Lower lobe of right lung (tissue), 2 donors: Measurements from ENCODE around the gene CA11. TPM values are rescaled to one million over a fixed set of nuclear protein-coding genes. Genes with fewer than 3 reads are reported as not detected.

Experiments used
- ATAC-seq, 2 donors: fragments of 200-7000 bp; cut with Tn5 transposase; one replicate each; pipeline ENCODE4 v1.9.1; 2020 to 2022; ENCODE audit warnings: mild to moderate bottlenecking in 2 of 2, moderate library complexity in 2 of 2
- DNase-seq: peaks from one replicate; pipeline ENCODE4 v3.0.0-alpha.2; 2020
- H3K27ac ChIP-seq: fragments of 200-600 bp; one replicate; pipeline ENCODE4 v1.8.0; 2022
- H3K27me3 ChIP-seq: fragments of 200-600 bp; one replicate; pipeline ENCODE4 v1.8.0; 2022; ENCODE audit warnings: low read depth
- H3K36me3 ChIP-seq: fragments of 200-600 bp; one replicate; pipeline ENCODE4 v1.8.0; 2022; ENCODE audit warnings: mild to moderate bottlenecking
- H3K4me1 ChIP-seq: fragments of 200-600 bp; one replicate; pipeline ENCODE4 v1.8.0; 2022
- H3K4me3 ChIP-seq: fragments of 200-600 bp; one replicate; pipeline ENCODE4 v1.8.0; 2022; ENCODE audit warnings: mild to moderate bottlenecking
- H3K9me3 ChIP-seq: fragments of 200-600 bp; one replicate; pipeline ENCODE4 v1.8.0; 2022
- intact Hi-C: fragments of 100-400 bp; cut with DNase I; formaldehyde crosslinking; loops from one replicate; pipeline ENCODE4 v1.11.0; 2022
- total RNA-seq: library from RNA; stranded (reverse); fragmentation: NEBNext Ultra II Directional; extraction: Animal tissue kit (Norgen Biotek cat#: 25700); gene quantifications from one replicate; pipeline ENCODE4 v1.2.1, GENCODE V29; 2021
- TF ChIP-seq, protein P1 (sequence below): fragments of 200-600 bp; IDR thresholded peaks from one replicate; pipeline ENCODE4 v1.8.0; 2022; ENCODE audit warnings: antibody characterized with exemption, mild to moderate bottlenecking
- donor health status: DM: no; HTN: yes; CAD: no; lungs with severe emphysema.

Gene CA11
- total RNA-seq, 1 donor from 2014 or later, result 7.8 TPM

DNA sequence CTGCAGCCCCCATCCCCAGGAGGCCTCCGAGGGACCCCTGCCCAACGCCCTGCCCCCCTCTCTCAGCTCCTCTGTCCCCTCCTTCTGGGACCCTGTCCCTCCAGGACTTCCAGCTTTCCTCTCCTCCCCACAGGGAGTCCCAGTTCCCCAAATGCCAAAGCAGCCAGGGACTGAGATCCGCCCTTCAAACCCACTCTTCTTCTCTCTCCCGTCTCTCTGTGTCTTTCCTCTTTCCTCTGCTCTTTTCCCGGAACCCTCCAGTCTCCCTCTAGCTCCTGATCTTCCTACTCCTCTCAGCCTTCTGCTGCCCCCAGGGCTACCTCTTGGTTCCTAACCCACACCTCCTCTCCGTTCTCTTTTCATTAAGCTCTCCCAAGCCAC, 377 bp downstream of the CA11 start:
- ATAC-seq, result peak; percentile 5 to 13
- H3K27ac ChIP-seq, result peak overlapping the region; percentile 83
- peaks cover 19% of the 10 kb centered on the region for H3K4me1 ChIP-seq
- no peaks in the 10 kb centered on the region for H3K36me3 ChIP-seq
- H3K4me3 ChIP-seq, result peak overlapping the region; percentile 63
- intact Hi-C loops, result no loop called here
- H3K9me3 ChIP-seq, result no peaks in the 10 kb centered on the region
- no peaks in the 10 kb centered on the region for H3K27me3 ChIP-seq
- no peak for DNase-seq
- TF ChIP-seq, protein P1, sequence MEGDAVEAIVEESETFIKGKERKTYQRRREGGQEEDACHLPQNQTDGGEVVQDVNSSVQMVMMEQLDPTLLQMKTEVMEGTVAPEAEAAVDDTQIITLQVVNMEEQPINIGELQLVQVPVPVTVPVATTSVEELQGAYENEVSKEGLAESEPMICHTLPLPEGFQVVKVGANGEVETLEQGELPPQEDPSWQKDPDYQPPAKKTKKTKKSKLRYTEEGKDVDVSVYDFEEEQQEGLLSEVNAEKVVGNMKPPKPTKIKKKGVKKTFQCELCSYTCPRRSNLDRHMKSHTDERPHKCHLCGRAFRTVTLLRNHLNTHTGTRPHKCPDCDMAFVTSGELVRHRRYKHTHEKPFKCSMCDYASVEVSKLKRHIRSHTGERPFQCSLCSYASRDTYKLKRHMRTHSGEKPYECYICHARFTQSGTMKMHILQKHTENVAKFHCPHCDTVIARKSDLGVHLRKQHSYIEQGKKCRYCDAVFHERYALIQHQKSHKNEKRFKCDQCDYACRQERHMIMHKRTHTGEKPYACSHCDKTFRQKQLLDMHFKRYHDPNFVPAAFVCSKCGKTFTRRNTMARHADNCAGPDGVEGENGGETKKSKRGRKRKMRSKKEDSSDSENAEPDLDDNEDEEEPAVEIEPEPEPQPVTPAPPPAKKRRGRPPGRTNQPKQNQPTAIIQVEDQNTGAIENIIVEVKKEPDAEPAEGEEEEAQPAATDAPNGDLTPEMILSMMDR, result no peak

DNA sequence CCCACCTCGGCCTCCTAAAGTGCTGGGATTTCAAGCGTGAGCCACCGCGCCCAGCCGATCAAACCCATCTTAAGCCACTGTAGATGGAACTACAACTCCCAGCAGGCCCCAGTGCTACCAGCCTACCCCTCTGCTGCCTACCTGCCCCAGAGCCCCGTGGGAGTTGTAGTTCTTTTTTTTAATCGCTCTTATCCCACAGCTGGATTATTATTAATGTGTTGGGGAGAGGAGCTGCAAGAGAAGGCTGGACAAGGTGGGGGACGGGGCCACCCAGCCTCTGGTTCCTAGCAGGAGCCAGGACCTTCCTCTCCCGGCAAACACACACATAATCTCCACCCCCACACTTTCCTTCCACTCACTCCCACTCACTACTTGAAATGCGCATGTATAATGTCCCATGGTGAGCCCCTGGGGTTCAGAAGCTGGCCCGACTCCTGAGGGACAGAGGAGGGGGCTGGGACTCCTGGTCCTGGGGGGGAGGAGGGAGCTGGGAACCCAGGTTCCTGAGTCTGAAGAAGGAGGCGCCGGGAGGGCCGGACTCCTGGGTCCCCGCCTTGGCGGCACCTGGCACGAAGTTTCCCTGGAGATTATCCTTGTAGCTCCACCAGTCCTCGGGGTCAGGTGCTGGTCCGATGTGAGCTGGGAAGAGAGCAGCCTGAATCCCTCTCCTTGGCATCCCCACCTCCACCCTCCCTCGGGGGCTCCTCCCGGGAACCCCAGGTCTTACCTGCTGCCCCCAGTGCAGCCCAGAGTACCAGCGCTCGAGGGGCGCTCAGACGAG, 958 bp downstream of the CA11 start:
- Histone ChIP-seq H3K4me1 (peaks cover 19% of the 10 kb centered on the region), H3K36me3 (no peaks in the 10 kb centered on the region), H3K4me3 (peak overlapping the region; percentile 63), H3K27me3 (no peaks in the 10 kb centered on the region), H3K27ac (peak overlapping the region; percentile 83), H3K9me3 (no peaks in the 10 kb centered on the region)
- TF ChIP-seq, protein P1, result no peak
- DNase-seq, result peak; percentile 78
- intact Hi-C loops, result no loop called here
- peak; percentile 85 to 86 for ATAC-seq

DNA sequence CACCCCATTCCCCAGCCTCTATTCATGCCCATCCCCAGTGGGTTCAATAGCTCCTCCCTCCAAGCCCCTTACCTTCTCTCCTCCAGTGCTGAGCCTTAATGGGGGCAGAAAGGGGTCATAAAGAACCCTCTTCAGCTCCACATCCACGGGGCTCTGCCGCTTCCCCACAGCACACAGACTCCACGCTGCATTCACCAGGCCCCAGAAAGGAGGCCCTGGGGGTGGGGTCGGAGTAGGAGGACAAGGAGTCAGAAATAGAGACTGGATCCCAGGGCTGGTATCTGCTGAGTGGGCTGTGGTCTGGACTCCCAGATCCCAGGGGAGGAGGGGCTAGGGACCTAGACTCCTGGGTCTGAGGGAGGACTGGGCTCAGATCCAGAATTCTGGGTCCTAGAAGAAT, 1.6 kb downstream of the CA11 start:
- intact Hi-C loops, result no loop called here
- Histone ChIP-seq H3K4me3 (peak overlapping the region; percentile 63), H3K27ac (no peak overlapping the region)

DNA sequence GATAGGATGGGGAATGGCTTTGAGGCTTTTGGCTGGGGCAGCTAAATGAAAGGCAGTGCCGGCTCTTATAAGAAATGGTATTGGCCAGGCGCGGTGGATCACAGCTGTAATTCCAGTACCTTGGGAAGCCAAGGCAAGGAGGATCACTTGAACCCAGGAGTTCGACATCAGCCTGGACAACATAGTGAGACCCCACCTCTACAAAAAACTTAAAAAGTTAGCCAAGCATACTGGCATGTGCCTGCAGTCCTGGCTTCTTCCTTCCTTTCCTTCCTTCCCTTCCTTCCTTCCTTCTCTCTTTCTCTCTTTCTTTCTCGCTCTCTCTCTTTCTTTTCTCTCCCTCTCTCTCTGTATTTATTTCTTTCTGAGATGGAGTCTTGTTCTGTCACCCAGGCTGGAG, 3.1 kb downstream of the CA11 start:
- DNase-seq (no peak), ATAC-seq (no peak)
- intact Hi-C loops, result no loop called here
- H3K27ac ChIP-seq, result no peak overlapping the region
- no peaks in the 10 kb centered on the region for H3K9me3 ChIP-seq
- TF ChIP-seq, protein P1, result no peak
- no peak overlapping the region for H3K4me3 ChIP-seq
- peaks cover 28% of the 10 kb centered on the region for H3K4me1 ChIP-seq
- no peaks in the 10 kb centered on the region for H3K27me3 ChIP-seq
- H3K36me3 ChIP-seq, result no peaks in the 10 kb centered on the region

More for the DNA sequence above, 1.6 kb downstream of the CA11 start:
- no peak for ATAC-seq
- TF ChIP-seq, protein P1, result no peak
- Histone ChIP-seq H3K4me1 (peaks cover 19% of the 10 kb centered on the region), H3K27me3 (no peaks in the 10 kb centered on the region), H3K36me3 (no peaks in the 10 kb centered on the region), H3K9me3 (no peaks in the 10 kb centered on the region)
- DNase-seq, result no peak

DNA sequence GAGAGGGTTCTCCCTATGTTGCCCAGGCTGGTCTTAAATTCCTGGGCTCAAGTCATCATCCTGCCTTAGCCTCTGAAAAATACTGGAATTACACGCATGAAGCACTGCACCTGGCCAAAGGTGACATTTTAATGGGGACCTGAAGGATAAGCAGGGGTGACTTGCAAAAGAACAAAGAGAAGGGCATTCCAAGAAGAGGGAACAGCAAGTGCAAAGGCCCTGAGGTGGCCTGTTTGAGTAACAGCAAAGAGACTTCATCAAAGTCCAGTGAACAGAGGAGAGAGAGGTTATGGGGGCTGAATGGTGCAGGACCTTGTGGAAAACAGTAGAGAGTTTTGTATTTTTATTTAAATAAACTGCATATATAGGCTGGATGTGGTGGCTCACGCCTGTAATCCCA, 4.1 kb downstream of the CA11 start:
- TF ChIP-seq, protein P1, result no peak
- intact Hi-C loops, result no loop called here
- peaks cover 24% of the 10 kb centered on the region for H3K4me1 ChIP-seq
- H3K36me3 ChIP-seq, result no peaks in the 10 kb centered on the region
- H3K9me3 ChIP-seq, result no peaks in the 10 kb centered on the region
- no peak overlapping the region for H3K4me3 ChIP-seq
- no peaks in the 10 kb centered on the region for H3K27me3 ChIP-seq
- H3K27ac ChIP-seq, result no peak overlapping the region
- ATAC-seq, result no peak
- DNase-seq, result no peak
